SK-N-SH treated with all-trans-retinoic acid at 6 μM for 48 hours (cell line): ENCODE data around the gene SEMA5B.

ENCODE experiments used
- PATZ1 ChIP-seq: fragments of 250-450 bp; sonication (Bioruptor Pico); IDR thresholded peaks from 2 replicates; pipeline ENCODE4 v1.8.0; 2020; ENCODE audit warnings: mild to moderate bottlenecking, moderate library complexity, borderline replicate concordance
- PPARA ChIP-seq: fragments of 250-450 bp; sonication (Bioruptor Pico); IDR thresholded peaks from 2 replicates; pipeline ENCODE4 v1.5.0; 2020; ENCODE audit warnings: mild to moderate bottlenecking, borderline replicate concordance
- ZNF70 ChIP-seq: fragments of 450-650 bp; formaldehyde crosslinking; IDR thresholded peaks from 2 replicates; pipeline ENCODE4 v1.5.0; 2020; ENCODE audit warnings: mild to moderate bottlenecking, moderate library complexity

GRCh38 chr3:122912772-122913538 lies 114.6 kb downstream of the SEMA5B start:
- TF ChIP-seq ZNF70, result no peak
- no peak for TF ChIP-seq PATZ1
- TF ChIP-seq PPARA (CRISPR knock-in tag), result no peak
